HL-60 (cell line): ENCODE results near the gene RTN4RL2.
A peak's percentile ranks its signal among the peaks of the same experiment; 100 is the strongest.

Experiments used
- DNase-seq, 2 experiments: peaks; one replicate each; pipeline ENCODE4 v3.0.0-alpha.2; 2010 to 2020; ENCODE audit warnings: low read depth in 1 of 2, low spot score in 1 of 2
- H3K27ac ChIP-seq: fragments of 250-450 bp; sonication (Bioruptor Pico); replicated peaks from 2 replicates; pipeline ENCODE4 v1.5.1; 2020; ENCODE audit warnings: mild to moderate bottlenecking, moderate library complexity
- H3K27me3 ChIP-seq: fragments of 250-450 bp; sonication (Bioruptor Pico); 2 replicates; pipeline ENCODE4 v1.5.1; 2021; ENCODE audit warnings: mild to moderate bottlenecking, moderate library complexity; ENCODE audit not compliant: insufficient read depth, poor library complexity, severe bottlenecking
- H3K4me3 ChIP-seq: replicated peaks from 2 replicates; pipeline ENCODE4 v1.5.1; 2011; ENCODE audit warnings: mild to moderate bottlenecking, control low read depth, low read length; ENCODE audit not compliant: insufficient read depth
- CTCF ChIP-seq: IDR thresholded peaks from one replicate; pipeline ENCODE4 v1.5.1; 2011; ENCODE audit warnings: low read length, control low read depth, inconsistent platforms; ENCODE audit not compliant: insufficient read depth
- GABPA ChIP-seq: IDR thresholded peaks from 2 replicates; pipeline ENCODE4 v1.6.1; 2012; ENCODE audit warnings: low read depth
- POLR2AphosphoS5 ChIP-seq: IDR thresholded peaks from 2 replicates; pipeline ENCODE4 v1.6.1; 2012; ENCODE audit warnings: low read depth
- SPI1 ChIP-seq: IDR thresholded peaks from 2 replicates; pipeline ENCODE4 v1.6.1; 2012; ENCODE audit warnings: low read depth, mild to moderate bottlenecking, borderline replicate concordance
- TF ChIP-seq, protein P1 (sequence below): IDR thresholded peaks from 2 replicates; pipeline ENCODE4 v1.6.1; 2012; ENCODE audit warnings: low read depth; ENCODE audit not compliant: insufficient replicate concordance

Gene RTN4RL2

GRCh38 chr11:57426929-57427726 is 33.2 kb upstream of the RTN4RL2 start, which contains the start of gene SLC43A3:
Gene SLC43A3 (minus strand): TSS chr11:57427121. CDS start chr11:57426172, 949 bp downstream.
- Histone ChIP-seq H3K27me3 (no peaks in the 10 kb centered on the region), H3K27ac (peak within 1 kb of the TSS; percentile 96), H3K4me3 (peak within 1 kb of the TSS; percentile 51)
- DNase-seq = peak; percentile 88 to 94
- TF ChIP-seq GABPA = peak; percentile 31; the same call in 1 of the 2 replicates
- no peak for TF ChIP-seq CTCF
- TF ChIP-seq SPI1 = peak; percentile 84; the same call in 1 of the 2 replicates
- TF ChIP-seq, protein P1, sequence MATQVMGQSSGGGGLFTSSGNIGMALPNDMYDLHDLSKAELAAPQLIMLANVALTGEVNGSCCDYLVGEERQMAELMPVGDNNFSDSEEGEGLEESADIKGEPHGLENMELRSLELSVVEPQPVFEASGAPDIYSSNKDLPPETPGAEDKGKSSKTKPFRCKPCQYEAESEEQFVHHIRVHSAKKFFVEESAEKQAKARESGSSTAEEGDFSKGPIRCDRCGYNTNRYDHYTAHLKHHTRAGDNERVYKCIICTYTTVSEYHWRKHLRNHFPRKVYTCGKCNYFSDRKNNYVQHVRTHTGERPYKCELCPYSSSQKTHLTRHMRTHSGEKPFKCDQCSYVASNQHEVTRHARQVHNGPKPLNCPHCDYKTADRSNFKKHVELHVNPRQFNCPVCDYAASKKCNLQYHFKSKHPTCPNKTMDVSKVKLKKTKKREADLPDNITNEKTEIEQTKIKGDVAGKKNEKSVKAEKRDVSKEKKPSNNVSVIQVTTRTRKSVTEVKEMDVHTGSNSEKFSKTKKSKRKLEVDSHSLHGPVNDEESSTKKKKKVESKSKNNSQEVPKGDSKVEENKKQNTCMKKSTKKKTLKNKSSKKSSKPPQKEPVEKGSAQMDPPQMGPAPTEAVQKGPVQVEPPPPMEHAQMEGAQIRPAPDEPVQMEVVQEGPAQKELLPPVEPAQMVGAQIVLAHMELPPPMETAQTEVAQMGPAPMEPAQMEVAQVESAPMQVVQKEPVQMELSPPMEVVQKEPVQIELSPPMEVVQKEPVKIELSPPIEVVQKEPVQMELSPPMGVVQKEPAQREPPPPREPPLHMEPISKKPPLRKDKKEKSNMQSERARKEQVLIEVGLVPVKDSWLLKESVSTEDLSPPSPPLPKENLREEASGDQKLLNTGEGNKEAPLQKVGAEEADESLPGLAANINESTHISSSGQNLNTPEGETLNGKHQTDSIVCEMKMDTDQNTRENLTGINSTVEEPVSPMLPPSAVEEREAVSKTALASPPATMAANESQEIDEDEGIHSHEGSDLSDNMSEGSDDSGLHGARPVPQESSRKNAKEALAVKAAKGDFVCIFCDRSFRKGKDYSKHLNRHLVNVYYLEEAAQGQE = peak; percentile 7
- peak; percentile 79 for TF ChIP-seq POLR2AphosphoS5

GRCh38 chr11:57427727-57428082 is 32.6 kb upstream of the RTN4RL2 start:
- no peak for DNase-seq
- no peak for TF ChIP-seq SPI1
- TF ChIP-seq, protein P1 = no peak
- TF ChIP-seq POLR2AphosphoS5 = no peak
- TF ChIP-seq GABPA = no peak
- TF ChIP-seq CTCF = no peak
- no peaks in the 10 kb centered on the region for H3K27me3 ChIP-seq
- peak overlapping the region; percentile 96 for H3K27ac ChIP-seq
- no peak overlapping the region for H3K4me3 ChIP-seq

DNA sequence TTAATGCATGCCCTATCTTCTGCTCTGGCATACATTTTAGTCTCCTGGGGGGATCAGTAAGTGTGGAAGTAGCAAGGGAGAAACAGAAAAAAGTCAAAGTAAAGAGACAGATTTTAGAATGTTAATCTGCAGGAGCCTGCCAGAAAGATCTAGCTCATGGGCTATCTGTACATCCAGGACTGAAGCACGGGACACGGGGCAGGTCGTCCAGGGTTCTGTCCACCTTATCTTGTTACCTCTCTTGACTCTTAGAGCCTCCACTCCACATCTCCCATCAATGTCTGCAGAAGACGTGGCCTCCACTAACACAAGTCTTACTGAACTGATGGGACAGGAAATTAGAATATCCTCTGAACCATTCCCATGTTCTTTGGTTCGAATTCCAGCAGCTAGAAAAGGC is 31.7 kb upstream of the RTN4RL2 start:
- H3K27me3 ChIP-seq = no peaks in the 10 kb centered on the region
- H3K27ac ChIP-seq = no peak overlapping the region
- H3K4me3 ChIP-seq = no peak overlapping the region
- no peak for DNase-seq
- no peak for TF ChIP-seq CTCF
- TF ChIP-seq SPI1 = no peak
- TF ChIP-seq GABPA = no peak
- TF ChIP-seq POLR2AphosphoS5 = no peak
- TF ChIP-seq, protein P1 = no peak
